Gastroesophageal sphincter (tissue), 4 donors: Measurements from ENCODE around the gene CCR8. TPM values are rescaled to one million over a fixed set of nuclear protein-coding genes. Genes with fewer than 3 reads are reported as not detected.

ENCODE experiments used
- ATAC-seq: fragments of 150-250 bp; one replicate; pipeline ENCODE4 v1.9.1; 2016; ENCODE audit warnings: mild to moderate bottlenecking, moderate library complexity
- H3K27ac ChIP-seq, 4 donors: fragments of 200-600 bp; sonication (generic) in 3 of 4; 1 replicate in 3 of 4; 2 replicates in 1 of 4; pipeline ENCODE4 v1.5.1; 2016 to 2019
- H3K27me3 ChIP-seq: fragments of 200-600 bp; sonication (generic); one replicate; pipeline ENCODE4 v1.5.1; 2019
- H3K36me3 ChIP-seq, 2 donors: fragments of 200-600 bp; sonication (generic); one replicate each; pipeline ENCODE4 v1.5.1; 2019; ENCODE audit warnings: control low read depth in 1 of 2
- H3K4me1 ChIP-seq, 3 donors: fragments of 200-600 bp; sonication (generic); 1 replicate in 2 of 3; 2 replicates in 1 of 3; pipeline ENCODE4 v1.5.1; 2016 to 2019; ENCODE audit warnings: control low read depth in 2 of 3
- H3K4me3 ChIP-seq, 2 donors: fragments of 200-600 bp; sonication (generic); one replicate each; pipeline ENCODE4 v1.5.1; 2019; ENCODE audit warnings: mild to moderate bottlenecking in 1 of 2, moderate library complexity in 1 of 2
- H3K9me3 ChIP-seq, 3 donors: fragments of 200-600 bp; sonication (generic); one replicate each; pipeline ENCODE4 v1.5.1; 2017 to 2019; ENCODE audit warnings: control low read depth in 2 of 3
- CTCF ChIP-seq, 4 experiments: fragments of 200-600 bp in 2 of 4; fragments of 450-650 bp in 2 of 4; sonication (generic) in 1 of 4; IDR thresholded peaks; one replicate each; pipeline ENCODE4 v1.5.1; 2017 to 2019; ENCODE audit warnings: antibody characterized with exemption in 4 of 4, mild to moderate bottlenecking in 2 of 4, moderate library complexity in 2 of 4
- EP300 ChIP-seq: sonication (generic); formaldehyde crosslinking; IDR thresholded peaks from one replicate; pipeline ENCODE4 v1.6.1; 2017; ENCODE audit warnings: antibody characterized with exemption, mild to moderate bottlenecking
- POLR2A ChIP-seq, 2 donors: fragments of 450-650 bp; IDR thresholded peaks; one replicate each; pipeline ENCODE4 v1.6.1; 2017; ENCODE audit warnings: antibody characterized with exemption in 2 of 2, mild to moderate bottlenecking in 2 of 2, moderate library complexity in 1 of 2
- POLR2AphosphoS5 ChIP-seq: sonication (generic); formaldehyde crosslinking; IDR thresholded peaks from one replicate; pipeline ENCODE4 v1.6.1; 2017; ENCODE audit warnings: antibody characterized with exemption
- WGBS, 2 donors: methylation state at CpG; one replicate each; pipeline ENCODE4 v1.1.5; 2018; ENCODE audit warnings: low coverage in 1 of 2; 5-methylcytosine and 5-hydroxymethylcytosine counted together
- total RNA-seq, 4 donors: library from RNA; depleted of rRNA; stranded (reverse); fragments of >200 nt; gene quantifications; one replicate each; pipeline ENCODE4 v1.1.0, GENCODE V29; 2016

CCR8 gene
- total RNA-seq, result not detected

- no peak for ATAC-seq
- H3K36me3 ChIP-seq, result no peaks in the 10 kb centered on the region
- TF ChIP-seq POLR2AphosphoS5 (no peak), EP300 (no peak), CTCF (IDR thresholded peaks at IDR 0.05) (no peak), POLR2A (IDR thresholded peaks at IDR 0.05) (no peak)
- H3K4me3 ChIP-seq, result no peak within 1 kb of the TSS
- H3K27ac ChIP-seq, result no peak within 1 kb of the TSS
- 86% methylated on average over 1 of the region's 1 CpG; no CpG with 5 or more reads in 1 of the 2 donors for whole genome bisulfite sequencing, 2 donors
- no peaks in the 10 kb centered on the region for H3K9me3 ChIP-seq
- no peaks in the 10 kb centered on the region for H3K4me1 ChIP-seq
- no peaks in the 10 kb centered on the region for H3K27me3 ChIP-seq
Observed at GRCh38 chr3:39329493-39329892, at the start of gene CCR8. Gene CCR8, plus strand, starts transcription at chr3:39329709. Its CDS starts 2,623 bp downstream, at chr3:39332332.

- Histone ChIP-seq H3K4me3 (no peak within 1 kb of the TSS), H3K4me1 (no peaks in the 10 kb centered on the region), H3K9me3 (no peaks in the 10 kb centered on the region), H3K36me3 (no peaks in the 10 kb centered on the region), H3K27ac (no peak within 1 kb of the TSS), H3K27me3 (no peaks in the 10 kb centered on the region)
- TF ChIP-seq CTCF (IDR thresholded peaks at IDR 0.05), result no peak
- TF ChIP-seq POLR2A (IDR thresholded peaks at IDR 0.05), result no peak
- TF ChIP-seq EP300, result no peak
- WGBS, 2 donors, result 67 to 79% methylated on average over 2 to 3 of the region's 5 CpGs
- ATAC-seq, result no peak
Observed at GRCh38 chr3:39279745-39280517, 49.6 kb upstream of the CCR8 start, which contains the start of gene CX3CR1. Gene CX3CR1, minus strand, starts transcription at chr3:39280036. Its CDS starts 13,527 bp downstream, at chr3:39266509.

GRCh38 chr3:39280571-39280970 is 48.9 kb upstream of the CCR8 start:
- Histone ChIP-seq H3K4me3 (no peak overlapping the region), H3K27me3 (no peaks in the 10 kb centered on the region), H3K27ac (no peak overlapping the region), H3K4me1 (no peaks in the 10 kb centered on the region), H3K36me3 (no peaks in the 10 kb centered on the region), H3K9me3 (no peaks in the 10 kb centered on the region)
- 91 to 100% methylated on average over 3 to 4 of the region's 5 CpGs for WGBS, 2 donors
- no peak for TF ChIP-seq POLR2A (IDR thresholded peaks at IDR 0.05)
- no peak for TF ChIP-seq POLR2AphosphoS5
- TF ChIP-seq CTCF (IDR thresholded peaks at IDR 0.05), result no peak
- no peak for TF ChIP-seq EP300
- ATAC-seq, result no peak

GRCh38 chr3:39281533-39281932 is 48.0 kb upstream of the CCR8 start:
- ATAC-seq, result no peak
- Histone ChIP-seq H3K9me3 (no peaks in the 10 kb centered on the region), H3K27me3 (no peaks in the 10 kb centered on the region), H3K4me3 (no peak overlapping the region), H3K36me3 (no peaks in the 10 kb centered on the region), H3K27ac (no peak overlapping the region), H3K4me1 (no peaks in the 10 kb centered on the region)
- 77% methylated on average over 7 of the region's 9 CpGs; no CpG with 5 or more reads in 1 of the 2 donors for WGBS, 2 donors
- TF ChIP-seq POLR2A (IDR thresholded peaks at IDR 0.05), result no peak
- TF ChIP-seq CTCF (IDR thresholded peaks at IDR 0.05), result no peak
- TF ChIP-seq POLR2AphosphoS5, result no peak
- no peak for TF ChIP-seq EP300

- ATAC-seq, result no peak
- 41 to 58% methylated on average over 4 to 5 of the region's 6 CpGs for WGBS, 2 donors
- no peak overlapping the region for H3K27ac ChIP-seq
- no peaks in the 10 kb centered on the region for H3K36me3 ChIP-seq
- no peaks in the 10 kb centered on the region for H3K9me3 ChIP-seq
- TF ChIP-seq POLR2AphosphoS5 (no peak), POLR2A (IDR thresholded peaks at IDR 0.05) (no peak), CTCF (IDR thresholded peaks at IDR 0.05) (no peak), EP300 (no peak)
- H3K4me3 ChIP-seq, result no peak overlapping the region
- no peaks in the 10 kb centered on the region for H3K4me1 ChIP-seq
- H3K27me3 ChIP-seq, result no peaks in the 10 kb centered on the region
Observed at GRCh38 chr3:39282057-39282456, 47.5 kb upstream of the CCR8 start.
